Activated naive CD4-positive, alpha-beta T cell treated with anti-CD3 and anti-CD28 coated beads, Interleukin-2, amount 50 U/mL, for 72 hours (primary cell): ENCODE measurements around the gene OR2L5. TPM values are rescaled to one million over a fixed set of nuclear protein-coding genes. Genes with fewer than 3 reads are reported as not detected.

Source experiments
- ATAC-seq, 2 donors: fragments of 150-1000 bp; cut with Tn5 transposase; 2 replicates each; pipeline ENCODE4 v1.10.0; 2021; ENCODE audit warnings: mild to moderate bottlenecking in 2 of 2, moderate library complexity in 2 of 2
- DNase-seq, 2 donors: peaks; one replicate each; pipeline ENCODE4 v3.0.0; 2021 to 2022; ENCODE audit warnings: low spot score in 2 of 2
- H3K27ac Mint-ChIP-seq, 2 donors: one replicate each; pipeline ENCODE4 v1.8.0; 2022; ENCODE audit warnings: mild to moderate bottlenecking in 2 of 2, mixed read lengths in 2 of 2
- H3K36me3 Mint-ChIP-seq, 2 donors: one replicate each; pipeline ENCODE4 v1.8.0; 2022; ENCODE audit warnings: mixed read lengths in 2 of 2
- H3K9me3 Mint-ChIP-seq, 2 donors: one replicate each; pipeline ENCODE4 v1.8.0; 2022; ENCODE audit warnings: mixed read lengths in 2 of 2
- total RNA-seq, 2 donors: library from RNA; stranded (reverse); gene quantifications; one replicate each; pipeline ENCODE4 v1.2.3, GENCODE V29; 2022

Gene OR2L5, protein sequence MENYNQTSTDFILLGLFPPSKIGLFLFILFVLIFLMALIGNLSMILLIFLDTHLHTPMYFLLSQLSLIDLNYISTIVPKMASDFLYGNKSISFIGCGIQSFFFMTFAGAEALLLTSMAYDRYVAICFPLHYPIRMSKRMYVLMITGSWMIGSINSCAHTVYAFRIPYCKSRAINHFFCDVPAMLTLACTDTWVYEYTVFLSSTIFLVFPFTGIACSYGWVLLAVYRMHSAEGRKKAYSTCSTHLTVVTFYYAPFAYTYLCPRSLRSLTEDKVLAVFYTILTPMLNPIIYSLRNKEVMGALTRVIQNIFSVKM
- under 1 TPM in 1 of 2 donors, not detected in 1; 0.16 TPM for total RNA-seq

DNA sequence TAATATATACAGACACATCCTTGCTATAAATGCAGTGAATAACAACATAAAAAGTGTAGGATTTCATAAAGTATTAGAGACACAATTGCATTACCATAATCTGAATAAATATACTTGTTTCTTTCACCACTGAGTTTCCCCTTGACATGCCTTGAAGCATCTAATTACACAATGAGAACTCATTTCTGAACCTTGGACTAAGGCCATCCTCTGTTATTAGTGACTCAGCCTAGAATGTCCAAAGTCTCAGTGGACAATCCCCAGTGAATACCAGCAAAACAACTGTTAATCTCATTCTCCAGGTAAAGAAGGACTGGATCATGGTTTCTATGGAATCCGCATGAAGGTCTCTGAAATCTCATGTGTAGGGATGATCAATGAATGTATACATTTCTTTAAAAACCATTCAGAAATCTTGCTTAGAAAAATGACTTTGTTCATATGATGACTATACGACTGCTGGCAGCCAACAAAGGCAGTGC, at the start of gene OR2L5:
Gene OR2L5, plus strand, starts transcription at position 432 of the 482 bp plus-strand sequence. CDS start 8,288 bp downstream, outside the sequence.
- H3K36me3 Mint-ChIP-seq: peaks cover 19 to 32% of the 10 kb centered on the region in 2 donors
- ATAC-seq (no peak), DNase-seq (no peak)
- H3K9me3 Mint-ChIP-seq: peaks cover 30 to 32% of the 10 kb centered on the region in 2 donors
- H3K27ac Mint-ChIP-seq: no peak within 1 kb of the TSS

GRCh38 chr1:247964933-247965332, 48.5 kb upstream of the OR2L5 start, which contains the start of gene OR2AK2:
TSS of gene OR2AK2 (plus strand) at chr1:247965233. CDS start at chr1:247965377, 144 bp downstream.
- peaks cover 8 to 10% of the 10 kb centered on the region in 2 donors for H3K9me3 Mint-ChIP-seq
- ATAC-seq (no peak), DNase-seq (no peak)
- no peak within 1 kb of the TSS for H3K27ac Mint-ChIP-seq
- peaks cover 0 to 5% of the 10 kb centered on the region in 2 donors for H3K36me3 Mint-ChIP-seq

DNA sequence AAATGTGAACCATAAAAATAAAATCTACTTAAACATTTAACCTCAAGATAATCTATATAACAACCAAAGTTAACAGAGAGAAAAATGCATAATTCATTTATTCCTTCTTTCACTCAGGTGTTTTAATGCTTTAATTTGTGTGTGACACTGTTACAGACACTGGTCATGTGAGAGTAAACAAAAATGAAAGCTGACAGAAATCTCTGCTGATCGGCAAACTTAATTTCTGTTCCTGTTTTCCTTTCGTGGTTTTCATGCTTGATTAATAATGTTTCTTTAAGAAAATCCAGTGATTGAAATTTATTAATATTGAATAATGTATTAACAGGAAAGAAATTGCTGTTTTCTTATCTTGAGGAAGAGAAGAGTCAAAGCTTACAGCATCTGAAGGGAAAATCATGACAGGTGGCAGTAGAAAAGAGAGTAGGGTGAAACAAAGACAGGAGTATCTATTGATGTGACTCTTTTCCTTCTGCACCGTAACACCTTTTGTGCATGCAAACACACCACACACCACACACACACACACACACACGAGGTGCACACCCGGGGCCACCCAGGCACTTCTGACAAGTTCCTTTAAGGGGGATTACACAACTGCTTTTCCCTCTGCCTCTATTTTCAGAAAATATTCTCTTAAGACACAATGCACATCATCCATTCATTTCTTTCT, 46.8 kb upstream of the OR2L5 start:
- no peak for DNase-seq
- H3K27ac Mint-ChIP-seq: no peak overlapping the region
- ATAC-seq: no peak
- H3K9me3 Mint-ChIP-seq: peaks cover 5 to 10% of the 10 kb centered on the region in 2 donors
- H3K36me3 Mint-ChIP-seq: peaks cover 0 to 9% of the 10 kb centered on the region in 2 donors

GRCh38 chr1:247992986-247993385, 20.5 kb upstream of the OR2L5 start:
- Mint-ChIP-seq H3K36me3 (peaks cover 8 to 10% of the 10 kb centered on the region in 2 donors), H3K27ac (no peak overlapping the region), H3K9me3 (peaks cover 11 to 12% of the 10 kb centered on the region in 2 donors)
- ATAC-seq (no peak), DNase-seq (no peak)

GRCh38 chr1:247998811-247999210, 14.6 kb upstream of the OR2L5 start:
- DNase-seq: no peak
- peaks cover 9% of the 10 kb centered on the region in 2 donors for H3K9me3 Mint-ChIP-seq
- H3K27ac Mint-ChIP-seq: no peak overlapping the region
- ATAC-seq: no peak
- H3K36me3 Mint-ChIP-seq: peaks cover 6 to 8% of the 10 kb centered on the region in 2 donors

GRCh38 chr1:248000169-248000568, 13.3 kb upstream of the OR2L5 start:
- H3K27ac Mint-ChIP-seq: no peak overlapping the region
- peak; percentile 32 to 52 for ATAC-seq
- no peak for DNase-seq
- H3K36me3 Mint-ChIP-seq: peaks cover 6 to 8% of the 10 kb centered on the region in 2 donors
- H3K9me3 Mint-ChIP-seq: peaks cover 9 to 10% of the 10 kb centered on the region in 2 donors

- peaks cover 25 to 49% of the 10 kb centered on the region in 2 donors for H3K36me3 Mint-ChIP-seq
- H3K27ac Mint-ChIP-seq: no peak overlapping the region
- H3K9me3 Mint-ChIP-seq: peaks cover 42 to 56% of the 10 kb centered on the region in 2 donors
- ATAC-seq: no peak
- DNase-seq: no peak
Measured at GRCh38 chr1:248007778-248008177, 5.7 kb upstream of the OR2L5 start.

- ATAC-seq: no peak
- Mint-ChIP-seq H3K9me3 (peaks cover 32 to 47% of the 10 kb centered on the region in 2 donors), H3K36me3 (peaks cover 20 to 41% of the 10 kb centered on the region in 2 donors), H3K27ac (no peak overlapping the region)
- DNase-seq: no peak
Measured at GRCh38 chr1:248009681-248010080, 3.8 kb upstream of the OR2L5 start.

- Mint-ChIP-seq H3K9me3 (peaks cover 9 to 23% of the 10 kb centered on the region in 2 donors), H3K36me3 (peaks cover 0 to 7% of the 10 kb centered on the region in 2 donors), H3K27ac (no peak overlapping the region)
- DNase-seq: no peak
- ATAC-seq: no peak
Measured at GRCh38 chr1:248015803-248016202, 2.3 kb downstream of the OR2L5 start.

- Mint-ChIP-seq H3K9me3 (peaks cover 21 to 23% of the 10 kb centered on the region in 2 donors), H3K36me3 (peaks cover 21 to 22% of the 10 kb centered on the region in 2 donors), H3K27ac (no peak within 1 kb of the TSS)
- no peak for DNase-seq
- no peak for ATAC-seq
Measured at GRCh38 chr1:248029770-248030169, 16.3 kb downstream of the OR2L5 start, which contains the start of gene OR2L2. TSS of gene OR2L2 (plus strand) at chr1:248030070. CDS start at chr1:248038268, 8,198 bp downstream.

DNA sequence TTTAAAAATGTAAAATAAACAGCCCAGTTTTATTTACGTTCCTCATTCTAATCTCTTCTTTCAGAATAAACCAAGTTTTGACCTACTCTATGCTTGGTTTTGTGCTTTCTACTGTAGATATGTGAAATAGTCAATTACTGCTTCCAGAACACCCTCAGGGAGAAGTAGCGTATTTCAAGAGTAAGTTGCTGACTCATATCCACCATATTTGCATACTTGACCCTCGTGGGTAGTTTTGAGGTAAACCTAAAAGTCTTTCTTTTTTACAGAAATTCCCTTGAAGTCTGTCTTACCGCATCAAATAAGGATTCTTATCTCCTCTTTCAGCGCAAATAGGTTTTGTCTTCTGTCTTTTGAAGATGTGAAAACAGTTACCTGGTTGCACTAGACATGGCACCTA, 31.7 kb downstream of the OR2L5 start:
- Mint-ChIP-seq H3K27ac (no peak overlapping the region), H3K9me3 (peaks cover 16 to 33% of the 10 kb centered on the region in 2 donors), H3K36me3 (peaks cover 8 to 10% of the 10 kb centered on the region in 2 donors)
- ATAC-seq: no peak
- no peak for DNase-seq

- peaks cover 17 to 24% of the 10 kb centered on the region in 2 donors for H3K9me3 Mint-ChIP-seq
- H3K27ac Mint-ChIP-seq: no peak within 1 kb of the TSS
- ATAC-seq: no peak
- H3K36me3 Mint-ChIP-seq: peaks cover 0 to 10% of the 10 kb centered on the region in 2 donors
- no peak for DNase-seq
Measured at GRCh38 chr1:248046536-248046935, 33.1 kb downstream of the OR2L5 start, which contains the start of gene OR2L3. TSS of gene OR2L3 (plus strand) at chr1:248046836. CDS start at chr1:248060682, 13,846 bp downstream.

DNA sequence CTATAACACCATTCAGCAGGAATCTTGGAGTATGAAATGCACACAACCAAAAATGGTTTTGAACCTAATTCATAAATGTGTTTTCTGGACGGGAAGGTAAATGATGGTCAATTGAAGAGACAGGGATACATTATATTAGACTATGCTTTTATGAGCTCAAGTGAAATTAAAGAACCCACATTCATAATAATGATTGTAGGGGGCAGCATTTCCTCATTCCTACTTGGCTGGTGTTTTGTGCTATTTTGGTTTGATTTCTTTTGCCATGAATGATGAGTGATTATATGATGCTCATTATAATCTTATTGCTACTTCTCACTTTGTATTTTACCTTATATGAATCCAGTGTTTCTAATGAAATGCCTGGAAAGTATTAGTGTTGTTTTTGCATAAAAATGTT, 33.5 kb downstream of the OR2L5 start:
- ATAC-seq (no peak), DNase-seq (no peak)

GRCh38 chr1:248054671-248055070, 41.2 kb downstream of the OR2L5 start:
- Mint-ChIP-seq H3K36me3 (peaks cover 9 to 13% of the 10 kb centered on the region in 2 donors), H3K9me3 (peaks cover 18 to 25% of the 10 kb centered on the region in 2 donors), H3K27ac (no peak overlapping the region)
- DNase-seq: no peak
- no peak for ATAC-seq

More for the DNA sequence above, 33.5 kb downstream of the OR2L5 start:
- Mint-ChIP-seq H3K27ac (no peak overlapping the region), H3K9me3 (peaks cover 17 to 24% of the 10 kb centered on the region in 2 donors), H3K36me3 (peaks cover 0 to 10% of the 10 kb centered on the region in 2 donors)

DNA sequence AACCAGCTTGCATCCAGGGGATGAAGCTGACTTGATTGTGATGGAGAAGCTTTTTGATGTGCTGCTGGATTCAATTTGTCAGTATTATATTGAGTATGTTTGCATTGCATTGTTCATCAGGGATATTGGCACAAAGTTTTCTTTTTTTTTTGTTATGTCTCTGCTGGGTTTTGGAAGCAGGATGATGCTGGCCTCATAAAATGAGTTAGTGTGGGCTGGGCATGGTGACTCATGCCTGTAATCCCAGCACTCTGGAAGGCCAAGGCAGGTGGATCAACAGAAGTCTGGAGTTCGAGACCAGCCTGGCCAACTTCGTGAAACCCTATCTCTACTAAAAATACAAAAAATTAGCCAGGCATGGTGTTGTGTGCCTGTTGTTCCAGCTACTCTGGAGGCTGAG, 41.8 kb downstream of the OR2L5 start:
- peaks cover 9 to 13% of the 10 kb centered on the region in 2 donors for H3K36me3 Mint-ChIP-seq
- DNase-seq (no peak), ATAC-seq (no peak)
- peaks cover 18 to 25% of the 10 kb centered on the region in 2 donors for H3K9me3 Mint-ChIP-seq
- no peak overlapping the region for H3K27ac Mint-ChIP-seq

- Mint-ChIP-seq H3K9me3 (peaks cover 4 to 17% of the 10 kb centered on the region in 2 donors), H3K27ac (no peak overlapping the region), H3K36me3 (peaks cover under 1 to 1% of the 10 kb centered on the region in 2 donors)
- no peak for DNase-seq
- no peak for ATAC-seq
Measured at GRCh38 chr1:248065071-248065470, 51.6 kb downstream of the OR2L5 start.

DNA sequence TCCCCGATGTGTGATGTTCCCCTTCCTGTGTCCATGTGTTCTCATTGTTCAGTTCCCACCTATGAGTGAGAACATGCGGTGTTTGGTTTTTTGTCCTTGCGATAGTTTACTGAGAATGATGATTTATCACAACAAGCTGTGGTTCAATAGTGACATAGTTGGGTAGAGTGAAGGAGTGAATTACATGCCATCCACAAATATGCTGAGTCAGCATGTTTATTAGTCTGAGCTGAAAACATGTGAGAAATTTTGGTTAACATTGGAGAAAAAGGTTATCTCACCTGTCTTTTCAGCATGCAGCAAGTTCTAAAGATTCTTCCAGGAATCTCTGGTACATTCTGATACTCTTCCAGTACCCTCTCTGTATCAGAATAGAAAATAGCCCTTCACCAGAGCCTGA, 52.1 kb downstream of the OR2L5 start:
- Mint-ChIP-seq H3K36me3 (peaks cover 6 to 7% of the 10 kb centered on the region in 2 donors), H3K27ac (no peak overlapping the region), H3K9me3 (peaks cover 8 to 20% of the 10 kb centered on the region in 2 donors)
- DNase-seq: no peak
- no peak for ATAC-seq
